Measurements from ENCODE around the gene SCYGR7. TPM values are rescaled to one million over a fixed set of nuclear protein-coding genes. Genes with fewer than 3 reads are reported as not detected.

Gene SCYGR7
- total and polyA plus RNA-seq, 2 of the 13 experiments (the other 11 are each of a cell fraction or from before 2014, with no cell fraction given): not detected

GRCh38 chr2:227719641-227720040 lies 8.5 kb upstream of the SCYGR7 start (continued):
- no peak for TF ChIP-seq ZEB1 (IDR thresholded peaks at IDR 0.05; ENCODE audit: insufficient replicate concordance, low read depth)
- peak; percentile 11 to 43; a peak in 3 of 4 replicates for TF ChIP-seq MAFK (conservative IDR thresholded peaks at IDR 0.05 in 1 of 2, IDR thresholded peaks at IDR 0.05 in 1 of 2; ENCODE audit: low read length in 2 of 2)
- no peak for TF ChIP-seq FOXO1 (CRISPR knock-in tag; IDR thresholded peaks at IDR 0.05)
- no peak for TF ChIP-seq AGO2 (optimal IDR thresholded peaks at IDR 0.05; ENCODE audit: low read depth, low read length)
- TF ChIP-seq DR1 (CRISPR knock-in tag; IDR thresholded peaks at IDR 0.05): no peak
- TF ChIP-seq ZNF17 (CRISPR knock-in tag; IDR thresholded peaks at IDR 0.05): no peak
- peak; percentile 64 for TF ChIP-seq CEBPB (IDR thresholded peaks at IDR 0.05; ENCODE audit: borderline replicate concordance, low read depth, low read length)
- TF ChIP-seq TBL1XR1 (IDR thresholded peaks at IDR 0.05; ENCODE audit: borderline replicate concordance, low read length, partially characterized antibody): no peak
- TF ChIP-seq DBP (CRISPR knock-in tag; IDR thresholded peaks at IDR 0.05; ENCODE audit: not compliant biosample characterization): no peak
- no peak for TF ChIP-seq ZNF543 (CRISPR knock-in tag; IDR thresholded peaks at IDR 0.05)
- TF ChIP-seq SOX5 (CRISPR knock-in tag; IDR thresholded peaks at IDR 0.05; ENCODE audit: borderline replicate concordance): no peak
- no peak for TF ChIP-seq BCL3 (CRISPR knock-in tag; IDR thresholded peaks at IDR 0.05)
- no peak for TF ChIP-seq ZNF10 (CRISPR knock-in tag; IDR thresholded peaks at IDR 0.05; ENCODE audit: borderline replicate concordance, low read depth)
